ENCODE results near the gene PHOSPHO2.

- TF ChIP-seq CTCF (IDR thresholded peaks at IDR 0.05; ENCODE audit: insufficient read depth, low read length) (no peak), GABPA (IDR thresholded peaks at IDR 0.05; ENCODE audit: low read depth) (no peak), SPI1 (IDR thresholded peaks at IDR 0.05; ENCODE audit: borderline replicate concordance, low read depth) (no peak), POLR2AphosphoS5 (IDR thresholded peaks at IDR 0.05; ENCODE audit: low read depth) (no peak)
Observed at GRCh38 chr2:169683054-169683424, 11.2 kb upstream of the PHOSPHO2 start.

Data from HL-60 (cell line).